GM18867 (cell line): ENCODE data around the gene NEK3.
"Not testable (repeated sequence)": the region's sequence is repeated elsewhere in the genome, so short reads cannot be mapped to it uniquely, and the experiment has no call there.

Experiments
- ATAC-seq: cut with Tn5 transposase; IDR thresholded peaks from one replicate; pipeline ENCODE4 v1.9.1; 2021; ENCODE audit warnings: mild to moderate bottlenecking, moderate library complexity; ENCODE audit not compliant: unreplicated experiment

NEK3 gene, protein sequence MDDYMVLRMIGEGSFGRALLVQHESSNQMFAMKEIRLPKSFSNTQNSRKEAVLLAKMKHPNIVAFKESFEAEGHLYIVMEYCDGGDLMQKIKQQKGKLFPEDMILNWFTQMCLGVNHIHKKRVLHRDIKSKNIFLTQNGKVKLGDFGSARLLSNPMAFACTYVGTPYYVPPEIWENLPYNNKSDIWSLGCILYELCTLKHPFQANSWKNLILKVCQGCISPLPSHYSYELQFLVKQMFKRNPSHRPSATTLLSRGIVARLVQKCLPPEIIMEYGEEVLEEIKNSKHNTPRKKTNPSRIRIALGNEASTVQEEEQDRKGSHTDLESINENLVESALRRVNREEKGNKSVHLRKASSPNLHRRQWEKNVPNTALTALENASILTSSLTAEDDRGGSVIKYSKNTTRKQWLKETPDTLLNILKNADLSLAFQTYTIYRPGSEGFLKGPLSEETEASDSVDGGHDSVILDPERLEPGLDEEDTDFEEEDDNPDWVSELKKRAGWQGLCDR

DNA sequence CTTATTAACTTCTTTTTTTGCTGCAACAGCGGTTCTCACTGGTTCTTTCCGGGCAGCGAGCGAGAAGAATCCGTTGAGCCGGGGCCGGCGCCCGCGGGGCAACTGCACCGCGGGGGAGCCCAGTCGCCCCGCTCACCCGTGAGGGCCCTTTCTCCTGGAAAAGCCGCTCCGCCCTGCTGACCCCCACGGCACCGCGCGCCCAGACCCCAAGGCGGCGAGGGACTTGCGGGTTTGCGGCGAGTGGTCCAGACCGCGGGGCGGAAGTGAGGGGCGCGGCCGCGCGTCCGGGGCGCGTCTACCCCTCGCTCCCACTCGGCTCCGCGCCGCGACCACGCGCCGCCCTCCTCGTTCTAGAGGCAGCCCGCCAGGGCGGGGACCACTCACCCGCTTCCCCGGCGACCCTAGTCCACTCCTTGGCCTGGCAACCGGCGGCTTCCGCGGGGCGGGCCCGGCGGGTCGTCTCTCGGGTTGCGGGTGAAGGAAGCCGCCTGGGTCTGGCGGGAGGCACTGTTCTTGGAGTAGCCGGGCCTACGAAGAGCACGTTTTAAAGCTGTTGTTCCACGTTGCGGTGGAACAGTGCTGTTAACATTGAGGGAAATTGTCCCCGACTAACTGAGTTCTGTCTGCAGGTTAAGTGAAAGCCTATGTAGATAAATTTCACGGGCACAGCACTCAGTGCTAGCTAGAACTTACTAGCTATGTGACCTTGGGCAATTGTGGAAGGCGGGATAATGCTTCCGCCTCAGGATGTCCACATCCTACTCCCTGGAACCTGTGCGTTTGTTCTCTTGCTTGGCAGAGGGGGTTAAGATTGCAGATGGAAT, at the start of gene NEK3:
Gene NEK3, minus strand, starts transcription at position 439 of the 824 bp plus-strand sequence. CDS start 3,406 bp downstream, outside the sequence.
- peak; percentile 85 for ATAC-seq

- ATAC-seq = not testable (repeated sequence)
Measured at GRCh38 chr13:52208384-52208783, 49.0 kb upstream of the NEK3 start.

GRCh38 chr13:52207896-52208295, 48.5 kb upstream of the NEK3 start:
- ATAC-seq = not testable (repeated sequence)

DNA sequence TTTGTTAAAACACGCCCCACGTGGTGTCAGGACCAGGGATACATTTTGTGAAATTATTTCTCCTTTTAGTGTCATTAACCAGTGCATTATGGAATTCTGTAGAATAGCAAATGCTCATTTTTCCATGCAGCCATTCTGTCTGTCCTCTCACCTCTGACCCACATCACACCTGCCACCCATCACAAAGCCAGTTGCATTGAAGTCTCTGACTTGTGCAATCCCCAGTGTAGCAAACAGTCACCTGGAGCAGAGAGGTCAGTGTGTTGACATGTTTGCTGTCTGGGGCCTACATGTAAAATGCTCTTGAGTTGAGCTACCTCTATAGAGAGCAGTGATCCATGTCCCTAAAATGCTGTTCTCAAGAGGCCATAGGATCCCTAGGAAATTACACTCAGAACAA, 47.9 kb upstream of the NEK3 start:
- not testable (repeated sequence) for ATAC-seq

DNA sequence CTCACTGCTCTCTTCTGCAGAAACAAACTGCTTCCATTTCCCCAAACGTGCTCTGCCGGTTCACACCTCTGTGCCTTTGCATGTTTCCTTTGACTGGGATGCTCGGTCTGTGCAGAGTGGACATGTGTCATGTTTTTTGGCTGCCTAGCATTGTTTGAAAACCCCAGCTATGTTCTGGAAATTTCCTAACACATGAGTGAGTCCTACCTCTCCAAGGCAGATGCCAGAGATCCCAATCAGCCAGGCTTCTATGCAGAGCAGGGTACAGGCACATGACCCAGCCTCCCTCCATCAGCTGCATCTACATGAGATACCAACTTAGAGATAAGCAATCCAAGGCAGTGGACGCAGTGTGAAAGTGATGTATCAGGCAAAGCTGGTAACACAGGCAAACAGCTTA, 45.1 kb upstream of the NEK3 start:
- ATAC-seq = not testable (repeated sequence)

DNA sequence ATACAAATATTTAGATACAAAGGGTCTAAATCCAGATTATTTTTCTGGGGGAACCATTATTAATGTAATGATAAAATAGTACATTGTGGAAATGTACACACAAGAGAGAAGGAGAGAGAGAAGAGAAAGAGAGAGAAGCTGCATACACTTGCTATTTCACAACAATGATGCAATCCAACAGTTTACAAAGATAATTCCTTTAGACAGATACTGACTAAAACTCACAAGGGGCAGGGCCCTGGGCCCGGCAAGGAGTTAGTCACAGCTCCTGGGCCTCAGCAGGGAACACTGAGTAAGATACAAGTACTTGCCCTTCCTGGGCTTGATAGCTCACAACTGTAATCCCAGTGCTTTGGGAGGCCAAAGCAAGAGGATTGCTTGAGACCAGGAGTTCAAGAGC, 44.5 kb upstream of the NEK3 start:
- not testable (repeated sequence) for ATAC-seq

DNA sequence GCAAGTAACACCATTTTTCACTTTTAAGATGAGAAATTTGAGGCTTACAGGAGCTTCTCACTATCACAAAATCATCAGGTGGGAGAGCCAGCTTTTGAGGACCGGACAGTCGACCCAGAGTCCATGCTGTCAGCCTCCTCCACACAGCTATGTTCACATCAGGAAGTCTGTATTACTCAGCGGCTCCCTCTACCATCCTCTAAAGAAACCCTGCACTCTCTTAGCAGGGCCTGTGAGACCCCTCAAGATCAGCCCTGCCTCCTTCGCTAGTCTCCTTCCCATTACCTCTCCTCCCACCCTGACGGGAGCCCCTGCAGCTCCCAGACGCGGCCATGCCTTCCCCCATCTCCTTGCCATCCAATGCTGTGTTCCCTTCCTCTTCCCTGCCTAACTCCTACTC, 43.1 kb upstream of the NEK3 start:
- ATAC-seq = not testable (repeated sequence)

DNA sequence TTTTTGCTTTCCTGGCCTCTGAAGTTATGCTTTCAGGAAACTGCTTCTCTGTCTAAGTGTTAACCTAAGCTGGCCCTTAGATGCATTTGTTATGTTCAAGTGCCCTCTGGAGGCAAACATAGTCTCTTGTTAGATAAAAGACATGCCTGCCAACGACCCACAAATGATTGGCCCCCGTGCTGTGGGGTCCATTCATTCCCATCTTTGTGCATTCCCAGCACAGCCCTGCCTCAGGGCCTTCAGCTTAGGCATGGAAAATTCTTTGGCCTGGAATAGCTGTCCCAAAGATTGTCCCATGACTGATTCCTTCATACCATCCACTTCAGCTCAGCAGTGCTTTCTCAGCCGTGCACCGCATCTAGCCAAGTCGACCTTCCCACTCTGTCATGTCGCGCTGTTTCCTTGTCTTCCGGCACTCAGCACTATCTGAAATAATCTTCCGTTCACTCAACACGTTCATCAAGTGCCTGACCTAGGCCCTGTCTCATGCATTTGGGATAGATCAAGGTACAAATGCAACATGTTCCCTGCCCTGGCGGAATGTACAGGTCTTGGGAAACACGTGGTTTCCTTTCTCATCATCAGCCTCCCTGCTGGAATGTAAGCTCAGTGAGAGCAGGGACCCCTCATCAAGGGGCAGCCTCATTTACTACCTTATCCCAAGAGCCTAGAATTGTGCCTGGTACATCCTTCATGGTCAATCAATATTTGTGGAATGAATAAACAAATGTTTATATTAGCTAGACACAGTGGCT, 42.2 kb upstream of the NEK3 start:
- ATAC-seq = not testable (repeated sequence)

GRCh38 chr13:52195401-52195837, 36.0 kb upstream of the NEK3 start:
- ATAC-seq = peak; percentile 66

DNA sequence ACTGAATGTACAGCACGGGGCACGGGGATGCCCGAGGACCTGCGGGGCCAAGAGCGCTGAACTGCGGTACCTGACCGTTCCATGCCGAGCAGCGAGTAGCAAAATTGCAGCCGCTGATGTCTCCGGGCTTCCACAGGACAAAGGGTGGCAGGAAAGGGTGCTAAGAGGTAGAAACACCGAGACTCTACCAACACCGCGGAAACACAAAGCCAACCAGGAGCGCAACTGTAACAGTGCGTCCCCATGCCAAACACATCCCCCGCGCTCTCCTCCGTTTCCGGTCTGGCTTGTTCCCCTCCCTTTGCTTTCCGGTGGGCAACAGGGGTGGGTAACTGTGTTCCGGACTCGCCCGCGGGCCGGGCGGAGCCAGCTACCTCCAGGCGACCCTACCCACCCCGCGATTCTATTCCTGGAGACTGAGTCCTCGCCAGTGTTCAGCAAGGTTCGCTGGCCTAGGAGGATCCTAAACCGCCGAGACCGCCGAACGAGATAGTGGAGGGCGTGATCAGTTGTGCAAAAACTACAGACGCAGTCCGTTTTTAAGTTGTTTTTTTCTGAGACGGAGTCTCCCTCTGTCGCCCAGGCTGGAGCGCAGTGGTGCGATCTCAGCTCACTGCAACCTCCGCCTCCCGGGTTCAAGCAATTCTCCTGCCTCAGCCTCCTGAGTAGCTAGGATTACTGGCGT, 34.9 kb upstream of the NEK3 start:
- ATAC-seq = peak; percentile 81

DNA sequence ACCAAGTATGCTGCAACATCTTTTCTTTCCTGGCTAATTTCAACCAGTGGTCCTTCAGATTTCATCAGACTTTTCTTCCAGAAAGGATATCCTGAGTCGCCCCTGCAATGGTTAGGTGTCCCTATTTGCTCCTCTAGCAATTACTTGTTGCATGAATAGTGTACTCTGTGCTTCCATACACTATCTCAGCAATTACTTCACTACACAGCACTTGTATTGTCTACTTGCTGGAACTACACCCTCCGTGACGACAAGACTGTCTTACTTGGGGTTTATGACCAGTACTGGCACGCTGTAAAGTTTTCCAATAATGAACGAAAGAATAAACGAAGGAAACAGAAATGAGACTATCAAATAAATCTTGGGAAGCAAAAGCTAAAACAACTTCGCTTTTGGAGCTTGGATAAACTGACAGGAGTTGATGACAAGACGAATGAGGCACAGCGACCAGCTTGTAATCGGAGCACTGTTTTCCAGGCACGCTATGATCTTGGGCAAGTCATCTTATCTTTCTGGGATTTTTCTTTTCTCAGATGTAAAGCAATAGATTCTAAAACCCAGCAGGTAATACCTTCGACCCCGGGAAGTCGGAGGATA, 34.3 kb upstream of the NEK3 start:
- ATAC-seq = not testable (repeated sequence)

GRCh38 chr13:52187424-52188187, 28.2 kb upstream of the NEK3 start:
- peak; percentile 84 for ATAC-seq

DNA sequence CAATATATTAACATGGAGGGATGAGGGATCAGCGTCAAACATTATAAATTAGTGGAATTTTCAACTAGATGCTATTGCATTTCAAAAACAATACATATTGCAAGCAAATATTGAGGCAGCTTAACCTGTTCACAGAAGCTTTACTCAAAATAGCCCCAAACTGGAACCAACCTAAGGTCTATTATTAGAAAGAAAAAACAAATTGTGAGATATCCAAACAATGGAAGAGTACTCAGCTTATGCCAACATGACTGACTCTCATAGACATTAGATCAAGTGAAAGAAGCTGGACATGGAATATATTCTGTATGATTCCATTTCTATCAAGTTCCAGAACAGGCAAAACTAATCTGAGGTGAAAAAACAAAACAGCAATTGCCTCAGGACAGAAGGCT, 27.6 kb upstream of the NEK3 start:
- ATAC-seq = peak; percentile 10

- ATAC-seq = peak; percentile 75
Measured at GRCh38 chr13:52181316-52181954, 22.0 kb upstream of the NEK3 start.

- ATAC-seq = no peak
Measured at GRCh38 chr13:52179925-52180324, 20.5 kb upstream of the NEK3 start.

GRCh38 chr13:52177276-52177675, 17.9 kb upstream of the NEK3 start:
- ATAC-seq = no peak

GRCh38 chr13:52173970-52174369, 14.6 kb upstream of the NEK3 start:
- ATAC-seq = not testable (repeated sequence)

DNA sequence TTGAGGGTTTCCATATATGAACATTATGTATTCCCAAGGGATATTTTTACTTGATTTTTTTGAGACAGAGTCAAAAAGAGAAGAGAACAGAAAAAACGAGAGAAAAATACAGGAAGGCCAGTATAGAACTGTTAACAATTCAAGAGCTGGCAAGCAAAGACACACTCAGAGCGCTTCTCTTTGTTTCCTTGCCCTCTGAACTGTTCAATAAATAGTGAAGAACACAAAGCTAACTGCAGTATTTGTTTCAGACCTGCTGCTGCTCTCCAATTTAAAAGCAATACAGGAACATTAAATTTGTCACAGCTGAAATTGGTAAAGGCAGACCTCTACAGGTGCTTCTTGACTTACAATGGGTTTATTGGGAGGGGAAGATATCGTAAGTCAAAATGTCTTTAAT, 14.0 kb upstream of the NEK3 start:
- ATAC-seq = no peak

DNA sequence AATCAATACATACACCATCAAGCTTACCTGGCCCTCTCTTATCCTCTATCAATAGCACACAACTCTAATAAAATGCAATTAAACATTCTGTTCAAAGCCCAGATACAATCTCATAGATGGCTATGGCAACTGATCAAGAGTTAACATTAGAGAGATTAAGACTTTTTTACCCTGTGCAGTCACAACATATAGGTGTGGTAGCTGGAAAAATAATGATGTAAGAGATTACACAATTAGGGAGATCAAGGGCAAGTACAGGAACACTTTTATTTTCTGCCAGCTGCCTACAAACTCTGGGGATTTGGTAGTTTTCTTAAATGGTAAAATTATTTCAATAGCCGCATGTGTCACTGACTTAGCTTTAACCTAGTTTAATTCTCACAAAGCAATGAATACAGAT, 12.3 kb upstream of the NEK3 start:
- ATAC-seq = not testable (repeated sequence)
